Measurements from ENCODE around the gene DPY30. TPM values are rescaled to one million over a fixed set of nuclear protein-coding genes. Genes with fewer than 3 reads are reported as not detected.

The DPY30 gene
- total RNA-seq = 10 to 100 TPM; 53.4 to 88.1 (median 70.2) TPM

GRCh38 chr2:32039447-32040219, at the start of gene DPY30:
Gene DPY30 (minus strand): TSS chr2:32039805. CDS start chr2:32039456, 349 bp downstream.
- WGBS, 2 donors (ENCODE audit: low coverage in 1 of 2) = 0% methylated on average over 6 to 7 of the region's 43 CpGs

DNA sequence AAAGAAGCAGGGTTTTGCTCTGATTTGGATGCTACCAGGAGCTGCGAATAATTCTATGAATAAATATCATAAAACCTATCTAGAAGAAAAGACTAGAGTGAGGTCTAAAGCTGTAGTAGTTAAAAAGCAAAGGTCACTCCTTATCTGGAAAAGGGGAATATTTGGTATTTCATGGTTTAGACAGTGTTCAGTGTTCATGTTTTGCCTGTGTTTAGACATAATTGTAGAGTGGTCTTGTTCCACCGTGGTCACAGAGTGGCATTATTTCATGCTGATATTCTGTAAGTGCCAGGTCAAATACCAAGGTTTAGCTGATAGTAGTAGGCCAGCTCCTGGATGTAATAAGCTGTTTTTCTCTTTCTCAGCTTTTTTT, 34.5 kb upstream of the DPY30 start:
- 88 to 100% methylated on average over 2 of the region's 2 CpGs for WGBS, 2 donors (ENCODE audit: low coverage in 1 of 2)
- ATAC-seq = no peak
- Histone ChIP-seq H3K27ac (no peak overlapping the region), H3K4me3 (no peak overlapping the region), H3K4me1 (no peaks in the 10 kb centered on the region), H3K27me3 (no peaks in the 10 kb centered on the region), H3K9me3 (no peaks in the 10 kb centered on the region), H3K36me3 (peaks cover 0 to 15% of the 10 kb centered on the region in 2 donors)
- no peak for TF ChIP-seq CTCF (IDR thresholded peaks at IDR 0.05)
- TF ChIP-seq POLR2A (IDR thresholded peaks at IDR 0.05) = no peak

More at GRCh38 chr2:32039447-32040219, at the start of gene DPY30:
- Histone ChIP-seq H3K9me3 (no peaks in the 10 kb centered on the region), H3K36me3 (peaks cover 0 to 32% of the 10 kb centered on the region in 2 donors), H3K27me3 (no peaks in the 10 kb centered on the region), H3K4me1 (peaks cover 0 to 26% (median 0%) of the 10 kb centered on the region in 3 donors), H3K4me3 (peak within 1 kb of the TSS; percentile 60 to 95), H3K27ac (peak within 1 kb of the TSS; percentile 51 to 86 (median 84))
- TF ChIP-seq CTCF (IDR thresholded peaks at IDR 0.05) (peak in 1 of 4 experiments; percentile 45), POLR2A (IDR thresholded peaks at IDR 0.05) (peak; percentile 71 to 80), POLR2AphosphoS5 (IDR thresholded peaks at IDR 0.05) (peak; percentile 81), EP300 (IDR thresholded peaks at IDR 0.05) (no peak)
- peak; percentile 98 for ATAC-seq

GRCh38 chr2:32067549-32067948, 27.9 kb upstream of the DPY30 start:
- Histone ChIP-seq H3K27me3 (no peaks in the 10 kb centered on the region), H3K36me3 (peaks cover 0 to 9% of the 10 kb centered on the region in 2 donors), H3K4me1 (peaks cover 0 to 27% (median 8%) of the 10 kb centered on the region in 3 donors), H3K4me3 (no peak overlapping the region), H3K27ac (no peak overlapping the region), H3K9me3 (no peaks in the 10 kb centered on the region)
- TF ChIP-seq EP300 (IDR thresholded peaks at IDR 0.05) = no peak
- TF ChIP-seq CTCF (IDR thresholded peaks at IDR 0.05) = no peak
- TF ChIP-seq POLR2A (IDR thresholded peaks at IDR 0.05) = no peak
- no peak for TF ChIP-seq POLR2AphosphoS5 (IDR thresholded peaks at IDR 0.05)
- no peak for ATAC-seq
- WGBS, 2 donors (ENCODE audit: low coverage in 1 of 2) = 93 to 100% methylated on average over 2 of the region's 2 CpGs

- Histone ChIP-seq H3K27ac (peak overlapping the region in 3 of 4 donors; percentile 89 to 91 (median 91)), H3K4me3 (peak overlapping the region; percentile 79 to 86), H3K36me3 (peaks cover 0 to 9% of the 10 kb centered on the region in 2 donors), H3K4me1 (peaks cover 0 to 36% (median 11%) of the 10 kb centered on the region in 3 donors), H3K27me3 (no peaks in the 10 kb centered on the region), H3K9me3 (no peaks in the 10 kb centered on the region)
- WGBS, 2 donors (ENCODE audit: low coverage in 1 of 2) = 71 to 76% methylated on average over 7 to 8 of the region's 8 CpGs
- TF ChIP-seq POLR2A (IDR thresholded peaks at IDR 0.05) (no peak), EP300 (IDR thresholded peaks at IDR 0.05) (no peak), POLR2AphosphoS5 (IDR thresholded peaks at IDR 0.05) (no peak), CTCF (IDR thresholded peaks at IDR 0.05) (no peak)
- no peak for ATAC-seq
These were observed 25.1 kb upstream of the DPY30 start for GRCh38 chr2:32064713-32065112.
